ENCODE data around the gene PKMYT1.
"Not testable (repeated sequence)": the region's sequence is repeated elsewhere in the genome, so short reads cannot be mapped to it uniquely, and the experiment has no call there.

Gene PKMYT1

DNA sequence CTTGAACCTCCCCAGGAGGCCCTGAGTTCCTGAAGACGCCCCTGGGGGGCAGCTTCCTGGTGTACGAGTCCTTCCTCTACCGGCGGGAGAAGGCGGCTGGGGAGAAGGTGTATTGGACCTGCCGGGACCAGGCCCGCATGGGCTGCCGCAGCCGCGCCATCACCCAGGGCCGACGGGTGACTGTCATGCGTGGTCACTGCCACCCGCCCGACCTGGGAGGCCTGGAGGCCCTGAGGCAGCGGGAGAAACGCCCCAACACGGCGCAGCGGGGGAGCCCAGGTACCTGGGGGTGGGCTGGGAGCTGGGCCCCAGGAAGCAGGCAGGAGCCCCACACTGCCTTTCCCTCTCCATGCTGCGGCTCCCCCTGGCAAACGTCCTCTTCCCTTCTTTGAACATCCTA, 46.5 kb downstream of the PKMYT1 start:
- DNase-seq (ENCODE audit: low read depth), result no peak

GRCh38 chr16:2933136-2933535, 47.1 kb downstream of the PKMYT1 start:
- no peak for DNase-seq (ENCODE audit: low read depth)

GRCh38 chr16:2931231-2931914, 48.9 kb downstream of the PKMYT1 start:
- not testable (repeated sequence) for DNase-seq (ENCODE audit: low read depth)

GRCh38 chr16:2930236-2930635, 50.0 kb downstream of the PKMYT1 start:
- no peak for DNase-seq (ENCODE audit: low read depth)

- DNase-seq (ENCODE audit: low read depth), result no peak
These were observed 50.6 kb downstream of the PKMYT1 start for GRCh38 chr16:2929693-2930092.

- no peak for DNase-seq (ENCODE audit: low read depth)
These were observed 51.5 kb downstream of the PKMYT1 start for GRCh38 chr16:2928796-2929195.

DNA sequence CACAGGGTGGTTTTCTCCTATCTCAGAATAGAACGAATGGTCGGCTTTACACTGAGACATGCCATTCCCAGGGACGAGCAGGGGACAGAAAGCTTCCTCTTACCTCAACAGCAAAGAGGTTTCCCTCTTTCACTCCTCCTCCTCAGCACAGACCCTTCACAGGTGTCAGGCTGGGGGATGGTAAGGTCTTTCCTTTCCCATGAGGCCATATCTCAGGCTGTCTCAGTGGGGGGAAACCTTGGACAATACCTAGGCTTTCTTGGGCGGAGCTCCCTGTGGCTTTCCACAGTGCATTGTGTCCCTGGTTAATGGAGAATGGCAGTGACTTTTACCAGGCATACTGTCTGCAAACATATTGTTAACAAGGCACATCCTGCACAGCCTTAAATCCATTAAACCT, 52.1 kb downstream of the PKMYT1 start:
- not testable (repeated sequence) for DNase-seq (ENCODE audit: low read depth)

DNA sequence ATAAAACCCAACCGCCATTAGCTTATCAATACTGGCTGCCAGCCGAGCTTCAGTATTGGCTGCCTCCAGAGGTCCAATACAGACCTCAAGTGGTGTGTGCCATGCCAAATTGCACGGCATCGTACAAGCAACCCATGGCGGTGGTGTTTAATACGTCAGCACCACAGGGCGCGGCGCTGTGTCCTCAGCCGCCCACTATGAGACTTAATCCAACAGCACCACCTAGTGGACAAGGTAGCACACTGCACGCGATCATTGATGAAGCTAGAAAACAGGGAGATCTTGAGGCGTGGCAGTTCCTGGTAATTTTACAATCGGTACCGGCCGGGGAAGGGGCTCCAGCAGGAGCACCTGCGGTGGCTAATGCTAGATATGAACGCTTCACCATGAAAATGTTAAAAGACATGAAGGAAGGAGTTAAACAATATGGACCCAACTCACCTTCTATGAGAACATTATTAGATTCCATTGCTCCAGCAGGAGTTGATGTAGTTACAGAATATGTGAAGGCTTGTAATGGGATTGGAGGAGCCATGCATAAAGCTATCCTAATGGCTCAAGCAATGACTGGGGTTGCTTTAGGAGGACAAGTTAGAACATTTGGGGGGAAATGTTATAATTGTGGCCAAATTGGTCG, 53.1 kb downstream of the PKMYT1 start:
- DNase-seq (ENCODE audit: low read depth), result peak; percentile 82

DNA sequence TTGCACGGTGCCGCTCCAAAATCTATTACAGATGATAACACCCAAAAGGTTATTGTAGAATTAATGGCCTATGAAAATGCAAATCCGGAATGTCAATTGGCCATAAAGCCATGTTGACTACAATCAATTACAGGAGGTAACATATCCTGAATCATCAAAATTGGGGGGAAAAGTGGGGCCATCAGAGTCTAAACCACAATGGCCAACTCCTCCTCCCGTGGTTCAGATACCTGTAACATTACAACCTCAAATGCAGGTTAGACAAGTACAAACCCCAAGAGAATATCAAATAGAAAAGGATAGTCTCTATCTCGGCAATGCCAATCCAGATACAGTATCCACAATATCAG, 53.6 kb downstream of the PKMYT1 start:
- no peak for DNase-seq (ENCODE audit: low read depth)

GRCh38 chr16:2925951-2926649, 54.1 kb downstream of the PKMYT1 start:
- no peak for DNase-seq (ENCODE audit: low read depth)

GRCh38 chr16:2924901-2925755, 55.1 kb downstream of the PKMYT1 start:
- no peak for DNase-seq (ENCODE audit: low read depth)

- DNase-seq (ENCODE audit: low read depth), result no peak
These were observed 56.8 kb downstream of the PKMYT1 start for GRCh38 chr16:2923481-2923880.

All from stimulated activated CD8-positive, alpha-beta memory T cell treated with anti-CD3 and anti-CD28 coated beads, Interleukin-15, amount 100 ng/mL, for 1 hour (primary cell).